ENCODE data around the gene KDM2A.
A peak's percentile ranks its signal among the peaks of the same experiment; 100 is the strongest.

The KDM2A gene

GRCh38 chr11:67287355-67288197 is 168.5 kb downstream of the KDM2A start:
- no peak for DNase-seq

- DNase-seq, result no peak
Observed at GRCh38 chr11:67288198-67288451, 169.1 kb downstream of the KDM2A start.

DNA sequence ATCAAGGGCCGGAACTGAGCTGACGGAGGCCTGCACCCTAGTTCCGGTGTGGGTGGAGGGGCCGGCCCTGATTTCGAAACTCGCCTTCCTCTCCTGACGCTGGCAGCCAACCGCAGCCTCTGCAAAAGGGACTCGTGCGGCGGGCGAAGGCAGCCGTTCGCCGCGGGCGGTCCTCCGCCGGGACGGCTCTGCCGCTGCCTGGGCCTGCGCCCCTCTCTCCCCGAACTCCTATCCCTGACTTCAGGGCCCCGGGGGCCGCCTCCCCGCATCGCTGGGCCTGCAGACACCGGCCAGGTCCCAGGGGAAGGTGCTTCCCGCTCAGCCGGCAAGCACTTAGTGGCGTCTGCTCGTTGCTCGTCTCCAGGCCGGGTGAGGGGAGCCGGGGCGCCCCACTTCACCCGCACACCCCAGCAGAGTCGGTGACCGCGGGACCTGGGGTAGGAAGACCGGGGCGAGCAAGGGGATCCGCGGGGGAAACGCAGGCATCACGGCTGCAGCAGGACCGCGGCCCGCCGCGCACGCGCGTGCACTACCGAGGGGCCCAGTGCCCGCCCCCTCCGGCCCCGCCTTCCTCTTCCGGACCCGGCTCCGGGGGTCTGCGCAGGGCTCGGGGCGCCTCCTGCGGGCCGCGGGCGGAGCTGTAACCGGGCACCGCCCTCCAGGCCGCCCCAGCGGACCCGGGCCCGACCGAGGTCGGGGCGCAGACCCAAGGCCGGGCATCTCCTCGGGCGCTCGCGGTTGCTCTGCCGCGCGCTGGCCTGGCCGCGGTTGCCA is 169.6 kb downstream of the KDM2A start:
- peak; percentile 92 for DNase-seq

GRCh38 chr11:67289226-67289650 is 170.2 kb downstream of the KDM2A start, which contains the start of gene ANKRD13D:
ANKRD13D (plus strand) TSS chr11:67289303; CDS start chr11:67289461, 158 bp downstream.
- DNase-seq, result no peak

DNA sequence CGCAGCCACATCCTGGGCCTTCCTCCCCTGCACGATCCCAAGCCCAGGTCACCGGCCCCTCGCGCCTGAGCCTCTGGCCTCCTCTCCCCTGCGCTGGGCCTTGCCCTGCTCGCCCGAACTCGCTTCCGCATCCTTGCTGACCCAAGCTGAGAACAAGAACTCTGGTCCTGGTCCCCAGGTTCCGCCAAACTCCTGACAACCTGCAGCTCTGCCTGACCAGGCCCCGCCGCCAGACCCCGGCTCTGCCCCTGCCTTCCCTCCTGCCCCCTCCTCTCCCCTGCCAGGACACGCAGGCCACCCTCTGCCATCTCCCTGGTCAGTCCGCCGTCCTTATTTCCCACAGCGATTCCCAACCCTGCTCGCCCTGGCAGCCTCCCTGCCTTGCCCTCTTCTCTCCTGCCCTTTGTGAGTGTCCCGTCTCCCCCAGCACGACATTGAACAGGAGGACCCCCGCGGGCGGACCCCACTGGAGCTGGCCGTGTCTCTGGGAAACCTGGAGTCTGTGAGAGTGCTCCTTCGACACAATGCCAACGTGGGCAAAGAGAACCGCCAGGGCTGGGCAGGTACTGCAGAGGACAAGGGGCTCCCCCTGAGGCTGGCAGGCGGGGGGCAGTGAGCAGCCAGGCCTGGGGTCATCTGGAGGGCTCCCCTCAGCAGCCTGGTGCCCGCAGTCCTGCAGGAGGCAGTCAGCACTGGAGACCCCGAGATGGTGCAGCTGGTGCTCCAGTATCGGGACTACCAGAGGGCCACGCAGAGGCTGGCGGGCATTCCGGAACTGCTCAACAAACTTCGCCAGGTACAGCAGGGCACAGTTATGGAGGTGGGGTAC is 170.8 kb downstream of the KDM2A start:
- DNase-seq, result no peak

- no peak for DNase-seq
Observed at GRCh38 chr11:67290801-67291200, 171.7 kb downstream of the KDM2A start.

- DNase-seq, result no peak
Observed at GRCh38 chr11:67291481-67292381, 172.7 kb downstream of the KDM2A start.

GRCh38 chr11:67292671-67293070 is 173.6 kb downstream of the KDM2A start:
- DNase-seq, result no peak

DNA sequence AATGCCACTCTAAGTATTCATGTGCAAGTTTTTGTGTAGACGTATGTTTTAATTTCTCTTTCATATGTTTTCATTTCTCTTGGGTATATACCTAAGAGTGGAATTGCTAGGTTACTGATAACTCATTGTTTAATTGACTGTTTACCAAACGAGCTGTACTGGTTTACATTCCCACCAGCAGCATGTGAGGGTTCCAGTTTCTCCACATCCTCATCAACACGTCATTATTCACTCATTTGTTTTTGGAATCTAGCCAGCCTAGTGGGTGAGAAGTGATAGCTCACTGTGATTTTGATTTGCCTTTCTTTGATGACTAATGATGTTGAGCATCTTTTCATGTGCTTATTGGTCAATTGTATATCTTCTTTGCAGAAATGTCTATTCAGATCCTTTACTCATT is 174.0 kb downstream of the KDM2A start:
- no peak for DNase-seq

- no peak for DNase-seq
Observed at GRCh38 chr11:67295846-67296245, 176.8 kb downstream of the KDM2A start.

DNA sequence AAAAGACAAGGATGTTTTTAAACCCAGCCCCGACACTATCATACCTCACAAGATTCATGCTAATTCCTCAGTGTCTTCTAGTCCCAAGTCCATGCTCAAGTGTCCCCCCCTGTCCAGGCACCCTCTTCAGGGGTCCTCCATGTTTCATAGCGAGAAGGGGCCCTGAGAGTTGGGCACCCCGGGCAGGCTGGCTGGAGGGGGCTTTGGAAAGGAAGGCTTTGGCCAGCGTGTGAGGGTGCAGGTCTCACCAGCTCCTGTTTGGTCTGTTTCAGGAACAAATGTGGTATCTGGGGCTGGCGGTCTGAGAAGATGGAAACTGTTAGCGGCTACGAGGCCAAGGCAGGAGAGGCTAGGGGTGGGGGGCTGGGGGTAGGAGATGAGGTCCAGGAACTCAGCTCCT is 179.7 kb downstream of the KDM2A start:
- no peak for DNase-seq

DNA sequence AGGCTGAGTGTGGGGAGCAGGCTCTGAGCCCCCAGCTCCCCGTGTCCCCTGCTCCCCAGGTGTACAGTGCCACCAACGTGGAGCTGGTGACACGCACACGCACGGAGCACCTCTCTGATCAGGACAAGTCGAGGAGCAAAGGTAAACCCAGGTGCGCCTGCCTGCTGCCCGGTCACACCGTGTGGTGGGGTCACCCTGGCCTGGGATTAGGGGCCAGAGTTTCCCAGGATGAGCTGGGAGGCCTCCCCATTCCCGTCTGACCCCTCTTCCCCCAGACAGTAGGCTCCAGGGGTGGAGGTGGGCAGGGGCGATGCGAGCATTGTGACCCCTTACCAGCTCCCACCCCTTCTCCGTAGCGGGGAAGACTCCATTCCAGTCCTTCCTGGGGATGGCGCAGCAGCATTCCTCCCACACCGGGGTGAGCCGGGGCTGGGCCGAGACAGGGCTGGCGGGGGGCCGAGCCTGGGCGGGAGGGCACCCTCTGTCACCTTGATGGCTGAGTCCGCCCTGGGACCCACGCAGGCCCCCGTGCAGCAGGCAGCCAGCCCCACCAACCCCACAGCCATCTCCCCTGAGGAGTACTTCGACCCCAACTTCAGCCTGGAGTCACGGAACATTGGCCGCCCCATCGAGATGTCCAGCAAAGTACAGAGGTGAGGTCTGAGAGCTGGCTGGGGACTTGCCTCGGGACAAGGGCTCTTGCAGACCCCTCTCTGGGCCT is 180.6 kb downstream of the KDM2A start:
- DNase-seq, result peak; percentile 5

- no peak for DNase-seq
Observed at GRCh38 chr11:67300256-67300755, 181.2 kb downstream of the KDM2A start.

- DNase-seq, result no peak
Observed at GRCh38 chr11:67300756-67301312, 181.8 kb downstream of the KDM2A start.

GRCh38 chr11:67301313-67301921 is 182.4 kb downstream of the KDM2A start:
- DNase-seq, result no peak

DNA sequence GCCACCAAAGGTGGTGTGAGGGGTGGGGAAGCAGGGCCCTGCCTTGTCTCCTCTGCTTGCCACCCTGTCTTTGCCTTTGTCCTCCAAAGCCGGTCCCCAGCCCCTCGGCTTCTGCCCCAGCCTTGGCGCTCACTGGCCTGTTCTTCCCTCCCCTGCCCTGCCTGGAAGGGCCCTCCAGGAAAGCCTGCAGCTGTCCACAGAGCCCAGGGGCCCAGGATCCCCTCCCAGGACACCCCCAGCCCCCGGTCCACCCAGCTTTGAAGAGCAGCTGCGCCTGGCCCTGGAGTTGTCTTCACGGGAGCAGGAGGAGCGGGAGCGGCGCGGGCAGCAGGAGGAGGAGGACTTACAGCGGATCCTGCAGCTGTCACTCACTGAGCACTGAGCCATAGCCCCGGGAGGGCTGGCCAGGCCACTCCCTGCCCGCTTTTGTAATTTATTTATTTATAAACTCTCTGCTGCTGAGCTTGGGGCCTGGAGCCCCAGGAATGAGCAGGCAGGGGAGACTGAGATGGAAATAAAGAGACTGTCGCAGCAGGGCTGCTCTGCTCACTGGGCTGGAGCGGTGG is 183.0 kb downstream of the KDM2A start:
- no peak for DNase-seq

DNA sequence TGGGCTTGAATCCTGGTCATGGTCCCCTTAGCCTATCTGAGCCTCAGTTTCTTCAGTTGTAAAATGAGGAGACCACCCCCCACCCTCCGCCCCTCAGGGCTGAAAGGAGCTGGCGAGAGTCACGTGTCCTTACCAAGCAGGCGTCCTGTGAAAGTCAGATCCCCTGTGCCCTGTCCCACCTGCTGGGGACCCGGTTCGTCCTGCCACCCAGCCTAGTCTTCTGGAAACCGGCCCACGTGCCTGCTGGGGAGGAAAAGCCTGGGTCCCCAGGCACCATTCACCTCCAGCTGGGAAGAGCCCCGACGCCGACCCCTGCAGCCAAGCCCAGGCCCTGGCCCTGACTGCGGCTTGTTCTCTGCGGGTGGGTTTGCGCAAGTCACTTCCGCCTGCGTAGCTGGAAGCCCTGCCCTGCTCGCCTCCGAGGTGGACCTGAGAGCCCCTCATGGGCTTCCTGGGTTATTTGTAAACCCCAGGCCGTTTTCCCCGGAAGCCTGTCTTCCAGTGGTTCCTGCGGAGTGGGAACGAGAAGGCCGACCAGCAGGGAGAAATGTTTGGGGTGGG is 183.6 kb downstream of the KDM2A start:
- DNase-seq, result no peak

- peak; percentile 41 for DNase-seq
Observed at GRCh38 chr11:67303132-67303834, 184.2 kb downstream of the KDM2A start, which contains the start of gene SSH3. SSH3 (plus strand) TSS chr11:67303530; CDS start chr11:67303626, 96 bp downstream.

DNA sequence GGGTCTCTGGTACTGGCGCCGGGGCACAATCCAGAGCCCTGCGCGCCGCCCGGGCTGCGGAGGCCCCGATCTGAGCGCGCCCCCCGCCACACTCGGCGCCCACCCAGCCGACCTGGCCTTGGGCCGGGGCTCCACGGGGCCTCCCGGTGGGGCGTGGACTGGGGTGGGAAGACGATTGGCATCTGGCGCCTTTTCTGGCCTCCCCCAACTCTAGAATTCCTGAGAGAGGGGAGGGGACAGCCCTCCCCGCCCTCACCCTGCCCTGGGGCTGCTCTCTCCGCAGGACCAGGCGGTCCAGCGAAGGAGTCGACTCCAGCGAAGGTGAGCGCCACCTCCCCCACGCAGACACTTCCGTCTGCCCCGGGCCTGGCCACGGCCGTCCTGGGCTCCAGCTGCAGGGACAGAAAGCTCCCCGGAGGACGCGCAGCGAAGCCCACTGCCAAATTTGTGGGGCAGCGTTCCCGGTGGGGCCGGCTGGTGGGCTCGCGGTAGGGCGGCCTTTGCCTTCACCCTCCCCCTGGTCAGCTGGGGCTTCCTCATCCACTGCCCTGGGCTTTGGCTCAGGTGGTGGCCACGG is 184.9 kb downstream of the KDM2A start:
- DNase-seq, result no peak

Measured in CD4-positive, alpha-beta T cell treated with Interleukin-15 for 1 hour (primary cell).